Measurements from ENCODE around the gene ZNF583. TPM values are rescaled to one million over a fixed set of nuclear protein-coding genes. Genes with fewer than 3 reads are reported as not detected.

The ZNF583 gene
- total RNA-seq, 1 donor from 2014 or later = 5.7 TPM

GRCh38 chr19:56403261-56403660 is 871 bp upstream of the ZNF583 start:
- H3K27ac Mint-ChIP-seq = peak overlapping the region; percentile 96
- H3K4me3 Mint-ChIP-seq = peak overlapping the region; percentile 95
- DNase-seq (no peak), ATAC-seq (ENCODE audit: low read depth) (peak; percentile 15)
- TF ChIP-seq CTCF (IDR thresholded peaks at IDR 0.05) = no peak
- peaks cover 41% of the 10 kb centered on the region for H3K9me3 Mint-ChIP-seq
- peaks cover 67% of the 10 kb centered on the region for H3K36me3 Mint-ChIP-seq (ENCODE audit: low read depth)
- ChIA-PET POLR2A (interaction anchor here (1.0 to 2.0 kb wide), 6 partner anchors 9 to 1366 kb away, joined by 4 to 24 read pairs (median 8); partner anchors contain the start of genes U2AF2, ZNF582, ZNF71 and ZSCAN5A), CTCF (interaction anchor here (0.6 kb wide), 1 partner anchor 1590 kb away, joined by 4 read pairs; no protein-coding TSS in a partner anchor)
- intact Hi-C loops (cut with micrococcal nuclease) = loop anchor here (2.0 to 10.0 kb wide), 2 partner anchors 162 to 192 kb away; partner anchors contain the start of genes ZNF470 and ZNF71
- H3K27me3 Mint-ChIP-seq = no peaks in the 10 kb centered on the region
- peaks cover 29% of the 10 kb centered on the region for H3K4me1 Mint-ChIP-seq

GRCh38 chr19:56404705-56405056 is 549 bp downstream of the ZNF583 start:
- DNase-seq = no peak
- POLR2A ChIA-PET = interaction anchor here (2.0 kb wide), 1 partner anchor 11 kb away, joined by 24 read pairs; the partner anchor contains the start of gene ZNF582

GRCh38 chr19:56405062-56405461 is 930 bp downstream of the ZNF583 start:
- no peak for TF ChIP-seq CTCF (IDR thresholded peaks at IDR 0.05)
- Mint-ChIP-seq H3K4me1 (peaks cover 29% of the 10 kb centered on the region), H3K4me3 (peak overlapping the region; percentile 95), H3K27ac (peak overlapping the region; percentile 96), H3K9me3 (peaks cover 42% of the 10 kb centered on the region), H3K27me3 (no peaks in the 10 kb centered on the region), H3K36me3 (ENCODE audit: low read depth) (peaks cover 67% of the 10 kb centered on the region)
- POLR2A ChIA-PET = no interaction called here
- CTCF ChIA-PET = interaction anchor here (0.6 kb wide), 1 partner anchor 597 kb away, joined by 3 read pairs; no protein-coding TSS in a partner anchor
- ATAC-seq (ENCODE audit: low read depth) (no peak), DNase-seq (no peak)
- intact Hi-C loops (cut with micrococcal nuclease) = loop anchor here (10.0 kb wide), 1 partner anchor 160 kb away; the partner anchor contains the start of gene ZNF470

More at GRCh38 chr19:56404705-56405056, 549 bp downstream of the ZNF583 start:
- Mint-ChIP-seq H3K36me3 (ENCODE audit: low read depth) (peaks cover 67% of the 10 kb centered on the region), H3K27ac (peak overlapping the region; percentile 96), H3K27me3 (no peaks in the 10 kb centered on the region), H3K4me3 (peak overlapping the region; percentile 95), H3K4me1 (peaks cover 29% of the 10 kb centered on the region), H3K9me3 (peaks cover 41% of the 10 kb centered on the region)
- intact Hi-C loops (cut with micrococcal nuclease) = loop anchor here (1.0 to 10.0 kb wide), 4 partner anchors 11 to 267 kb away; partner anchors contain the start of genes ZFP28, ZNF470, ZNF582 and ZNF835
- no peak for TF ChIP-seq CTCF (IDR thresholded peaks at IDR 0.05)
- ATAC-seq (ENCODE audit: low read depth) = no peak
- CTCF ChIA-PET = interaction anchor here (0.6 kb wide), 1 partner anchor 596 kb away, joined by 3 read pairs; no protein-coding TSS in a partner anchor

- Mint-ChIP-seq H3K9me3 (peaks cover 51% of the 10 kb centered on the region), H3K36me3 (ENCODE audit: low read depth) (peaks cover 65% of the 10 kb centered on the region), H3K4me3 (no peak overlapping the region), H3K27ac (no peak overlapping the region), H3K27me3 (no peaks in the 10 kb centered on the region), H3K4me1 (no peaks in the 10 kb centered on the region)
- TF ChIP-seq CTCF (IDR thresholded peaks at IDR 0.05) = no peak
- DNase-seq = no peak
- POLR2A ChIA-PET = interaction anchor here (0.6 kb wide), 1 partner anchor 761 kb away, joined by 4 read pairs; no protein-coding TSS in a partner anchor
- no peak for ATAC-seq (ENCODE audit: low read depth)
- CTCF ChIA-PET = no interaction called here
- intact Hi-C loops (cut with micrococcal nuclease) = no loop called here
Measured at GRCh38 chr19:56423276-56423984, 19.3 kb downstream of the ZNF583 start.

GRCh38 chr19:56423985-56424353 is 19.8 kb downstream of the ZNF583 start:
- no peak overlapping the region for H3K27ac Mint-ChIP-seq
- ChIA-PET POLR2A (no interaction called here), CTCF (no interaction called here)
- TF ChIP-seq CTCF (IDR thresholded peaks at IDR 0.05) = no peak
- intact Hi-C loops (cut with micrococcal nuclease) = no loop called here
- H3K9me3 Mint-ChIP-seq = peaks cover 46% of the 10 kb centered on the region
- H3K27me3 Mint-ChIP-seq = no peaks in the 10 kb centered on the region
- DNase-seq (no peak), ATAC-seq (ENCODE audit: low read depth) (no peak)
- H3K36me3 Mint-ChIP-seq (ENCODE audit: low read depth) = peaks cover 61% of the 10 kb centered on the region
- H3K4me1 Mint-ChIP-seq = no peaks in the 10 kb centered on the region
- no peak overlapping the region for H3K4me3 Mint-ChIP-seq

Data from activated B cell treated with CpG ODN at 0.5 μM for 24 hours (primary cell).